B cell (primary cell): ENCODE data around the gene MAGEB3. TPM values are rescaled to one million over a fixed set of nuclear protein-coding genes. Genes with fewer than 3 reads are reported as not detected.

ENCODE experiments used
- ATAC-seq: fragments of 200-7000 bp; cut with Tn5 transposase; one replicate; pipeline ENCODE4 v1.10.0; 2021; ENCODE audit warnings: low read depth, mild to moderate bottlenecking, moderate number of reproducible peaks, moderate library complexity
- CTCF ChIA-PET: fragments of 350-600 bp; sonication (Branson Sonifier 250); formaldehyde crosslinking; loops from one replicate; lab custom pipeline; 2021; ENCODE audit warnings: antibody characterized with exemption, inconsistent platforms; lab: Charles Lee
- POLR2A ChIA-PET: fragments of 350-600 bp; sonication (Branson Sonifier 250); formaldehyde crosslinking; loops from one replicate; lab custom pipeline; 2021; ENCODE audit warnings: antibody characterized with exemption; lab: Charles Lee
- DNase-seq: peaks from one replicate; pipeline ENCODE4 v3.0.0; 2013
- H2AFZ ChIP-seq: 2 replicates; pipeline ENCODE4 v1.6.1; 2012; ENCODE audit warnings: mild to moderate bottlenecking, low read depth, low read length; ENCODE audit not compliant: insufficient read depth, poor library complexity, severe bottlenecking
- H3K27ac ChIP-seq, 2 donors: 1 replicate in 1 of 2; 2 replicates in 1 of 2; pipeline ENCODE4 v1.5.1; 2012 to 2013; ENCODE audit warnings: low read length in 2 of 2, mild to moderate bottlenecking in 2 of 2, moderate library complexity in 1 of 2
- H3K27me3 ChIP-seq, 4 experiments: fragments of 200-600 bp in 1 of 4; sonication (generic) in 1 of 4; replicated peaks in 1 of 4; 1 replicate in 2 of 4; 2 replicates in 2 of 4; pipeline versions ENCODE4 v1.6.1 to v1.7.0; 2013 to 2016; ENCODE audit warnings: low read length in 3 of 4, mild to moderate bottlenecking in 2 of 4, mixed read lengths in 1 of 4, moderate library complexity in 1 of 4; ENCODE audit not compliant: insufficient read depth in 4 of 4, control insufficient read depth in 3 of 4; ENCODE audit errors: control extremely low read depth in 1 of 4
- H3K36me3 ChIP-seq, 2 experiments: replicated peaks in 1 of 2; 1 replicate in 1 of 2; 2 replicates in 1 of 2; pipeline versions ENCODE4 v1.6.1 to v1.7.1; 2013; ENCODE audit warnings: low read length in 1 of 2; ENCODE audit not compliant: insufficient read depth in 2 of 2, control insufficient read depth in 1 of 2; ENCODE audit errors: control extremely low read depth in 1 of 2, extremely low read depth in 1 of 2
- H3K4me1 ChIP-seq, 2 donors: fragments of 200-600 bp in 1 of 2; sonication (generic) in 1 of 2; 1 replicate in 1 of 2; 2 replicates in 1 of 2; pipeline versions ENCODE4 v1.5.1 to v1.6.1; 2013 to 2017; ENCODE audit warnings: low read length in 2 of 2; ENCODE audit not compliant: control insufficient read depth in 2 of 2, insufficient read depth in 2 of 2
- H3K4me2 ChIP-seq: replicated peaks from 2 replicates; pipeline ENCODE3; 2012; ENCODE audit warnings: mild to moderate bottlenecking, low read depth, low read length; ENCODE audit not compliant: poor library complexity, severe bottlenecking
- H3K4me3 ChIP-seq, 5 experiments: fragments of 200-600 bp in 1 of 5; sonication (generic) in 1 of 5; 1 replicate in 3 of 5; 2 replicates in 2 of 5; pipeline versions ENCODE4 v1.5.1 to v1.7.0; 2011 to 2016; ENCODE audit warnings: low read length in 4 of 5, mild to moderate bottlenecking in 4 of 5, low read depth in 2 of 5, control low read depth in 1 of 5, moderate library complexity in 1 of 5; ENCODE audit not compliant: insufficient read depth in 1 of 5; ENCODE audit errors: control extremely low read depth in 1 of 5, extremely low read depth in 1 of 5
- H3K79me2 ChIP-seq: fragments of 200-600 bp; sonication (generic); one replicate; pipeline ENCODE4 v1.6.0; 2016; ENCODE audit warnings: low read length; ENCODE audit not compliant: control insufficient read depth, insufficient read depth
- H3K9ac ChIP-seq: fragments of 200-600 bp; sonication (generic); 2 replicates; pipeline ENCODE4 v1.6.1; 2017; ENCODE audit warnings: mild to moderate bottlenecking, low read length, moderate library complexity
- H3K9me3 ChIP-seq, 3 donors: one replicate each; pipeline versions ENCODE4 v1.6.1 to v1.7.1; 2013; ENCODE audit warnings: low read length in 2 of 3; ENCODE audit not compliant: control insufficient read depth in 2 of 3, insufficient read depth in 1 of 3; ENCODE audit errors: control extremely low read depth in 1 of 3
- H4K20me1 ChIP-seq: 2 replicates; pipeline ENCODE4 v1.6.0; 2012; ENCODE audit warnings: mild to moderate bottlenecking, low read length; ENCODE audit not compliant: insufficient read depth, control insufficient read depth, poor library complexity, severe bottlenecking
- H3K27ac Mint-ChIP-seq: one replicate; pipeline ENCODE4 v1.8.0; 2021; ENCODE audit warnings: mixed read lengths
- H3K27me3 Mint-ChIP-seq: one replicate; pipeline ENCODE4 v1.8.0; 2021; ENCODE audit warnings: mixed read lengths
- H3K4me1 Mint-ChIP-seq: one replicate; pipeline ENCODE4 v1.8.0; 2021; ENCODE audit warnings: mixed read lengths
- H3K4me3 Mint-ChIP-seq: one replicate; pipeline ENCODE4 v1.8.0; 2021; ENCODE audit warnings: mixed read lengths
- H3K9me3 Mint-ChIP-seq: one replicate; pipeline ENCODE4 v1.8.0; 2022; ENCODE audit warnings: mixed read lengths; ENCODE audit not compliant: insufficient read depth
- EZH2 ChIP-seq: IDR thresholded peaks from 2 replicates; pipeline ENCODE4 v1.6.1; 2012; ENCODE audit warnings: borderline replicate concordance, low read depth, mild to moderate bottlenecking, moderate library complexity, low read length; ENCODE audit not compliant: insufficient read depth, poor library complexity, severe bottlenecking
- WGBS: methylation state at CpG from one replicate; pipeline ENCODE4 v1.1.5; 2013; ENCODE audit warnings: missing lambda C conversion rate; ENCODE audit not compliant: insufficient coverage; 5-methylcytosine and 5-hydroxymethylcytosine counted together
- intact Hi-C: fragments of 100-400 bp; cut with micrococcal nuclease; formaldehyde crosslinking; loops from one replicate; pipeline ENCODE4 v1.10.0; 2022
- polyA plus RNA-seq: library from polyadenylated mRNA; depleted of rRNA; stranded (reverse); fragments of >200 nt; gene quantifications from 2 replicates; pipeline ENCODE4 v1.2.3, GENCODE V29; 2012
- total RNA-seq, 2 donors: library from RNA; stranded (reverse); fragments of 120-200 nt in 1 of 2; gene quantifications; 1 replicate in 1 of 2; 2 replicates in 1 of 2; pipeline versions ENCODE4 v1.2.3 to v1.2.4, GENCODE V29; 2013 to 2022
- TF ChIP-seq, protein P1 (sequence below): fragments of 200-600 bp; IDR thresholded peaks from one replicate; pipeline ENCODE4 v1.8.0; 2022; ENCODE audit warnings: antibody characterized with exemption, mild to moderate bottlenecking

The MAGEB3 gene
- total and polyA plus RNA-seq, 2 donors (not counting 1 experiment from before 2014, with no cell fraction given) = not detected

DNA sequence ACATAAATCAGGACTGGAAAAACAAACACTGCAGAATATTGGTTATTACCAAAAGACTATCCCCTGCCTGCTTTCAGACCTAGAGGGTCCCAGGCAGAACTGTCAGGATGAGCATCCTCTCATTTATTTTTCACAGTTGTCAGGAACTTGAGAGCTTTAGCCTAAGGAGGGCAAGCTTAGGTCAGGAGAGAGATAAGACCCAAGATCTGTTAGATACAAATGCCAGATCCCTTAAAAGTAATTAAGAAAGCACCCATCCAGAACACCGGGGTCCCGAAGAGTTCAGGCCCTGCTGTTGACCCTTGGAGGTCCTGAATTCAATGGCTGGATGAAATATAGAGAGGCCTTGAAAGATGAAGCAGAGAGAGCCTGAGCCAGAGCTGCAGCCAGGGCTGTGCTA is 5.9 kb upstream of the MAGEB3 start:
- ChIA-PET CTCF (no interaction called here), POLR2A (no interaction called here)
- Histone ChIP-seq H3K4me2 (no peak overlapping the region), H3K27me3 (no peaks in the 10 kb centered on the region), H3K4me1 (no peaks in the 10 kb centered on the region), H3K36me3 (no peaks in the 10 kb centered on the region), H3K27ac (no peak overlapping the region), H4K20me1 (no peaks in the 10 kb centered on the region), H2AFZ (no peak overlapping the region), H3K9me3 (no peaks in the 10 kb centered on the region), H3K9ac (no peak overlapping the region), H3K4me3 (no peak overlapping the region), H3K79me2 (no peaks in the 10 kb centered on the region)
- TF ChIP-seq EZH2 = no peak
- TF ChIP-seq, protein P1, sequence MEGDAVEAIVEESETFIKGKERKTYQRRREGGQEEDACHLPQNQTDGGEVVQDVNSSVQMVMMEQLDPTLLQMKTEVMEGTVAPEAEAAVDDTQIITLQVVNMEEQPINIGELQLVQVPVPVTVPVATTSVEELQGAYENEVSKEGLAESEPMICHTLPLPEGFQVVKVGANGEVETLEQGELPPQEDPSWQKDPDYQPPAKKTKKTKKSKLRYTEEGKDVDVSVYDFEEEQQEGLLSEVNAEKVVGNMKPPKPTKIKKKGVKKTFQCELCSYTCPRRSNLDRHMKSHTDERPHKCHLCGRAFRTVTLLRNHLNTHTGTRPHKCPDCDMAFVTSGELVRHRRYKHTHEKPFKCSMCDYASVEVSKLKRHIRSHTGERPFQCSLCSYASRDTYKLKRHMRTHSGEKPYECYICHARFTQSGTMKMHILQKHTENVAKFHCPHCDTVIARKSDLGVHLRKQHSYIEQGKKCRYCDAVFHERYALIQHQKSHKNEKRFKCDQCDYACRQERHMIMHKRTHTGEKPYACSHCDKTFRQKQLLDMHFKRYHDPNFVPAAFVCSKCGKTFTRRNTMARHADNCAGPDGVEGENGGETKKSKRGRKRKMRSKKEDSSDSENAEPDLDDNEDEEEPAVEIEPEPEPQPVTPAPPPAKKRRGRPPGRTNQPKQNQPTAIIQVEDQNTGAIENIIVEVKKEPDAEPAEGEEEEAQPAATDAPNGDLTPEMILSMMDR = no peak
- WGBS = no CpG with 5 or more reads among the region's 2 CpGs
- DNase-seq = no peak
- no peak overlapping the region for H3K27ac Mint-ChIP-seq
- H3K27me3 Mint-ChIP-seq = no peaks in the 10 kb centered on the region
- no peaks in the 10 kb centered on the region for H3K9me3 Mint-ChIP-seq
- H3K4me1 Mint-ChIP-seq = no peaks in the 10 kb centered on the region
- intact Hi-C loops = no loop called here
- no peak for ATAC-seq
- H3K4me3 Mint-ChIP-seq = no peak overlapping the region

DNA sequence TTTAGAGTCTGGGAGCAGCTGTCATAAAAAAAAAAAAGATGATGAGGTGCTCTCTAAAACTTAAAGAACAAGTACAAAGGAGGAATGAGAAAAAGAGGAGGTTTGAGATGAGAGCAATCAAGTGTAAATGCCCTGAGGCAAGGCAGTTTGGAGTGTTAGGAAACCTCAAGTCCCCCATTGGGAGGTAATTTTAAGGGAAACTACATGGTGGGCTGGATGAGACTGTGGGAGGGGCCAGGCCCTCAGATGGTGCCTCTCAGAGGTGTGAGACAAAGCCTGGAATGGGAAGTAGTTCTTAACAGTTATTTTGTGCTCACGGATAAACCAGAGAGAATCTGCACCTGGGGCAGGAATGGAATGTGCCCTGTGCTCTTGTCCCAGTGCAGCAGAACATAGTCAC is 1.9 kb upstream of the MAGEB3 start:
- Histone ChIP-seq H3K4me3 (no peak overlapping the region), H3K4me1 (no peaks in the 10 kb centered on the region), H3K79me2 (no peaks in the 10 kb centered on the region), H2AFZ (no peak overlapping the region), H3K4me2 (no peak overlapping the region), H3K27me3 (no peaks in the 10 kb centered on the region), H3K27ac (no peak overlapping the region), H3K36me3 (no peaks in the 10 kb centered on the region), H3K9me3 (no peaks in the 10 kb centered on the region), H4K20me1 (no peaks in the 10 kb centered on the region), H3K9ac (no peak overlapping the region)
- WGBS = 88% methylated on average over 1 of the region's 1 CpG
- H3K4me3 Mint-ChIP-seq = no peak overlapping the region
- H3K4me1 Mint-ChIP-seq = no peaks in the 10 kb centered on the region
- no peaks in the 10 kb centered on the region for H3K9me3 Mint-ChIP-seq
- no peak for DNase-seq
- TF ChIP-seq, protein P1 = no peak
- TF ChIP-seq EZH2 = no peak
- no peaks in the 10 kb centered on the region for H3K27me3 Mint-ChIP-seq
- POLR2A ChIA-PET = no interaction called here
- CTCF ChIA-PET = no interaction called here
- intact Hi-C loops = no loop called here
- H3K27ac Mint-ChIP-seq = no peak overlapping the region
- no peak for ATAC-seq
